Activated CD4-positive, alpha-beta T cell treated with anti-CD3 and anti-CD28 coated beads, Interleukin-2, amount 50 U/mL, for 16 hours (primary cell): ENCODE measurements around the gene ARHGAP23.
"Not testable (repeated sequence)": the region's sequence is repeated elsewhere in the genome, so short reads cannot be mapped to it uniquely, and the experiment has no call there.

Source experiments
- DNase-seq: peaks from one replicate; pipeline ENCODE4 v3.0.0-alpha.2; 2020

ARHGAP23 gene

GRCh38 chr17:38421171-38421841, 7.0 kb upstream of the ARHGAP23 start:
- DNase-seq = no peak

DNA sequence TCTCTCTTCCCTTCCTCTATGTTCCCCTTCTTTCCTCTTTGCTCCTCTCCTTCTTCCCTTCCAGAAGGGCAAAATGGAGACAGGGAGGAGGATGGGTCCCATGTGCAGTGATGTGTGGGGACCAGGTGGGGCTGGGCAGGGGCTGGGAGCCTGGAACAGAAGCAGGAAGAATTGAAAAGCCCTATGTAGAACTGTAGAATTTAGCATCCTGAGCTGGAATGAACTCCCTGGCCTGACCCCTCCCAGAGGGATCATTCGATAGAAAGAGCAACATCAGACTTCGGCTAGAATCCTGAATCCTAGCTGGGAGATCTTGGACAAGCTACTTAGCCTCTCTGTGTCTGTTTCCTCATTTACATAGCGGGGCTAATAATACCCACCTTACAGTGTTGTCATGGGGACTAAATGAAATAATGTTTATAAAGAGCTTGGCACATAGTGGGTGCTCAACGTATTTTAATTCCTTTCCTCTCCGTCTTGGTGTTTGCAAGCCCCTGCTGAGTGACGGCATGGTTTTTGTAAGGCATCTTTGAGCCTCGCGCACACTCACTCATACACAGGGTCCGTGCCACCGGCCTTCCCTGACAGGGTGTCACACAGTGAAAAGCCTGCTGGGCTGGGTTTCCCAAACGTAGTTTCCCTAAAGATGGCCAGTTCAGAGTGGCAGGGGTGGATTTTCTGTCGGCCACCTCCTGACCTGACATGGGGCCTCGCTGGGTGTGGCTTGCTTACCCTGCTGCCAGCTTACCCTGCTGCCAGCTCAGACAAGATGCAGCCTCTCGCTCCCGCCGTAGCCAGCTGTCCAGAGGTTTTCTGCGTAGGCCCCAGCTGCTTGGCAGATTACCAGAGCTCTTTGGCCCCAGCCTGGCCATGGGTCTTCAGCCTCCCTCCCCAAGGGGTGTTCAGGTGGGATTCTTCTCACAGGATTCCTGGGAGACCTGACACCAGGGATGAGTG, 6.1 kb upstream of the ARHGAP23 start:
- no peak for DNase-seq

- no peak for DNase-seq
These were observed 3.8 kb upstream of the ARHGAP23 start for GRCh38 chr17:38424297-38424972.

- no peak for DNase-seq
These were observed 3.2 kb upstream of the ARHGAP23 start for GRCh38 chr17:38425031-38425430.

GRCh38 chr17:38425744-38426143, 2.5 kb upstream of the ARHGAP23 start:
- DNase-seq = no peak

GRCh38 chr17:38426441-38426840, 1.8 kb upstream of the ARHGAP23 start:
- no peak for DNase-seq

DNA sequence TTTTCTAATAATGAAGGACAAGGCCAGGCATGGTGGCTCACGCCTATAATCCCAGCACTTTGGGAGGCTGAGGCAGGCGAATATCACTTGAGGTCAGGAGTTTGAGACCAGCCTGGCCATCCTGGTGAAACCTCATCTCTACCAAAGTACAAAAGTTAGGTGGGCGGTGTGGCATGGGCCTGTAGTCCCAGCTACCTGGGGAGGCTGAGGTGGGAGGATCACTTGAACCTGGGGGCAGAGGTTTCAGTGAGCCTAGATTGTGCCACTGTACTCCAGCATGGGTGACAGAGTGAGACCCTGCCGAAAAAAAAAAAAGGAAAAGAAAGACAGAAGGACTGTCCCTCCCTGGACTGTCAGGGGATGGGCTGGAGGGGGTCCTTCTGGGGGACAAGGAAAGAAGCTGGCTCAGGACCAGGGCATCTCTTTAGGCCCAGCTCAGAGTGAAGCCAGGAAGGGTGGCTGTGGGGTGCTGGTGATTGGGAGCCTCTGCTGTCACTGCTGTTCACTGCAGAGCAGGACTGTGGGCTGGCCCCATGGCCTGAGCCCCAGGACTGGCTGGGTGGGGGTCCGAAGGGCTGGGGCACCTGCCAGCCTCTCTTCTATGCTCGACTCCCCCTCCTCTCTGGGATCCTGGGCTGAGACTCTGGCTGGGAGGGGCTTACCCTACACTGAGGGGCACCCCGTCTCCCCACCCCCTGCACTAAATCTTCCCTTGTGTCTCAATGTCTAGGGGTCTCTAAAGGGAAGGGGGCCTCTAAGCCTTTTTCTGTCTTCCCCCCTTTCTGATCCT, 909 bp upstream of the ARHGAP23 start:
- DNase-seq = no peak

- peak; percentile 16 for DNase-seq
These were observed 543 bp downstream of the ARHGAP23 start for GRCh38 chr17:38428643-38429371.

GRCh38 chr17:38429476-38430100, 1.3 kb downstream of the ARHGAP23 start:
- no peak for DNase-seq

GRCh38 chr17:38430316-38430715, 2.1 kb downstream of the ARHGAP23 start:
- DNase-seq = no peak

DNA sequence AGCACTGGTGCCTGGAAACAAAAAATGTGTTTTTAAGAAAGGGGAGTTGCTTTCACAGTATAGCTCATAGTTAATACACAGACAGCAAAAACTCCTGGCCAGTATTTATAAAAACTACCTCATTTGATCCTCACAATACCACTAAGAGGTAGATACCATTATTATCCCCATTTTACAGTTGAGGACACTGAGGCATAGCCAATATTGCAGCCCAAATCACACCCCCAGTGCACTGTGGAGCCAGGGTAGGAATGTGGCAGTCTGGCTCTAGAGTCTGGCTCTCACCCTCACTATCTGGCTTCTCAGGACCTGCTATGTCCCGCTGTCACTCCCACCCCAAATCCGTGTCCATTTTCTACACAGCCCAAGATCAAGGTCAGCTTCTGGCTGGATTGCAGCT, 2.6 kb downstream of the ARHGAP23 start:
- DNase-seq = no peak

DNA sequence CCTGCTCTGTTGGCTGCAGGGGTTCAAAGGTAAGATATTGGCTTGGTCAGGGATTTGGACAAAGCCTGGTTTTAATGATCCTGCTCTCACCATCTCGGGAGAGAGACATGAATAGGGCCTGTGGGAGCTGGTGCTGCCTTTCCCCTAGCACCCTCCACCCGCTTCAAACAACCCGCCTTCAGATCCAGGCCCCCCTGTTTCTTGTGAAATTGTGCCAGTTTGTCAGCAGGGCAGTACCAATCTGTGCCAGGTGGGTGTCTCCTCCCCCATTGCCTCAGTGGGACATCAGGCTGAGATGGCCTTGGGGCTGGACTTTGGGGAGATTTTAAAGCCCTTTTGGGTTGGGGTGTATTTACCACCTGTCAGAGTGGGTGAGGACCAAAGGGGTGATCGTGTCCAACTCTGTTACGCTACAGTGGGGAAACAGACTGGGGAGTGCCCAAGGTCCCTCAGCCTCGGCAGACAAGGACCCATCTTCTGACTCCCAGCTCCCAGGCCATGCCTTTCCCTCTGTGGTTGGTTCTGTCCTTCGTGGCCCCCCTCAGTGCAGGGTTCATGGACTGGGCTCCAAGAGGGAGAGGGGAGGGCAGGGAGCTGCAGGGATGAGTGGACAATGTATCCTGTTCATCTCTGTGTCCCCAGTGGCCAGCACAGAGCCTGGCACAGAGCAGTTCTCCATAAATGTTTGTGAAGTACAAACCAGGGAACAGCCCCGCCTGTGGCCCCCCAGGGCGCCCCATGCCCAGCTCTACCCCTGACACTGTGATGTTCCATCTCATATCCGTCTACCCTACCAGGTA, 3.3 kb downstream of the ARHGAP23 start:
- no peak for DNase-seq

GRCh38 chr17:38434178-38434665, 6.0 kb downstream of the ARHGAP23 start:
- DNase-seq = no peak

DNA sequence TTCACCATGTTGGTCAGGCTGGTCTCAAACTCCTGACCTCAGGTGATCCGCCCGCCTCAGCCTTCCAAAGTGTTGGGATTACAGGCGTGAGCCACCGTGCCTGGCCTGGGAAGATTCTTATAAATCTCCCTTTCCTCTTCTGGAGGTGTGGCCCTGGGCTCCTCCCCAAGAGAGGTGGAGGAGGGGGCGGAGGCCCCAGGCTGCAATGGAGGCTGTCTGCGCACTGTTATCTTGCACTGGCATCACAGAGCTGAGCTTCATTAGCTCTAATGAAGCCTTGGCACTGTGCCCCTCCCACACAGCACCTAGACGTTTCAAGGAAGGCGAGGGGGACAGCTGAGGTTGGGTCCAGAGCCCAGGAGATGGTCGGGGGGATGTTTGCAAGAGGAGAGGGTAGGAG, 7.5 kb downstream of the ARHGAP23 start:
- no peak for DNase-seq

DNA sequence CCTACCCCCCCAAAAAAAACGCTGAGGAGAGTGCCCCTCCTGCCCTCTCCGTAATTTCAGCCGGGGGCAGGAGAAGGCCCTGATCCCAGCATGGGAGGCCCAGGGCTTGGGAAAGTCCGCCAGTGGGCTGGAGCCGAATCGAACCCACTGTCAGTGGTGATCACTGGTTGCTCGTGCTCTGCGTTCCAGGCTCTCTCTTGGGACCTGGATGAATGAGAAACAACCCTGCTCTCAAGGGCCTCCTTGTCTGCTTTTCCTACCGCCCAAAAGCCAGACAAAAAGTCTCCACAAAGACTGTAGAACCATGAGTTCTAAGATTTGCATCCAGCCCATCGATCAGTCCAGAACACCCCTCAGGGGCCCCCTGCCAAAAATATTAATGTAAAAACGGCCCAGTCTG, 8.1 kb downstream of the ARHGAP23 start:
- DNase-seq = no peak

GRCh38 chr17:38437313-38437712, 9.0 kb downstream of the ARHGAP23 start:
- DNase-seq = not testable (repeated sequence)

- DNase-seq = no peak
These were observed 11.2 kb downstream of the ARHGAP23 start for GRCh38 chr17:38439436-38439835.

DNA sequence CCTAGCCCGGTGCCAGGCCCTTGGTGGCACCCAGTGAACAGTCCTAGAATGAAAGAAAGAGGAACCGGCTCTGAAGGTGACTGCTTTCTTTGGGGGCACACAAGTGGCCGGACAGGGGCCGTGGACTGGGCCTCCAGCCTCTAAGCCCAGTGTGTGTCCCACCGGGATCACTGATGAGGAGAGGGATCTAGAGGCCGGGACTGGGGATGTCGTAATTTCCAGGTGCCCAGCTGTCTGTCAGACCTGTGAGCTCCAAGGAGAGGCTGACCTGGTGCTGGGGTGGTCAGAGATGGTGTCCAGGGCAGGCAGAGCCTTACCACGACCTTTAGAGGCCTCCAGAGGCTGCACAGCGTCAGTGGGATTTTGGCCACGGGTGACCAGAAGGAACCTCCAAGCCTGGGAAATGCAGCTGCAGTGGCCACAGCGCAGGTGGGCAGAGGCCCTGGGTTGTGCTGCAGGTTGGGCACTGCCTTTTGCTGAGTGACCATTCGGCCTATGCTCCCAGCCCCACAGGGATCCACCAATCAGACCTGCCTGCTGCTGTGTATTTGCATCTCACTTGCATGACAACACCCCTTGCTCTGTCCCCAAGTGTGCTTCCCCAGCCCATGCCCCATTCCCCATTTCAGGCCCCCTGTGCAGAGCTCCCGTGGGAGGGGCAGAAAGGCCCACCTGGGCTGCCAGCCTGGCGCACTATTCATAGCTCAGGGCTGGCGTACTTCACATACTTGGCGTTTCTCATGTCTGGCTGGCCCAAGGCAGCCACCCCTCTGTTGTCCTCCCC, 12.5 kb downstream of the ARHGAP23 start:
- DNase-seq = no peak

DNA sequence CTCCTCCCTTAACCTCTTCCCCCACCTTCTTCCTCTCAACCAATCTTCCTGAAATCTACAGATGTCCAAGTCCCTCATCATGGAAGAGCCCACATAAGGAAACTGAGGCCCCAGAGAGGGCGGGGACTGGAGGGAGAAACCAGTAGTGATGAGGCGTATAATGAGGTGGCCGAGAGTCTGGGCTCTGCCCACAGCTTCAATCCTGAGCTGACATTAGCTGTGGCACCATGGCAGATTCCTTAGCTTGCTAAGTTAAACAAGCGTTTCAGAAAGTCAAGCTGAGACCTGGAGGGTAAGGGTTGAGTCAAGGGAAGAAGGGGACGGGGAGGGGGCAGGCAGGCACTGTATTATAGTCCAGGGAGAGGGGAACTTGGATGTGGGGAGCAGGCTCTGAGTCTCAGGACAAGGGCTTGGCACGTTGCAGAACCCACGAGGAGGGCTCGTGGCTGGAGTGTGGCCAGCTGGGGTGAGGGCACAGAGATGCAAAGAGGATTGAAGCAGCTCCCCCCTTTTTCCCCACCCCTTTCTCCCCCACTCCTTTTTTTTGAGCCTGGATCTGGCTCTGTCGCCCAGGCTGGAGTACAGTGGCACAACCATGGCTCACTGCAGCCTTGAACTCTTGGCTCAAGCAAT, 13.3 kb downstream of the ARHGAP23 start:
- DNase-seq = no peak
